OCI-M2 (cell line): ENCODE results near the gene SOAT2.

Source experiments
- DNase-seq: peaks from one replicate; lab custom pipeline; 2025; ENCODE audit not compliant: unreplicated experiment; lab: John Stamatoyannopoulos, UW

Gene SOAT2

DNA sequence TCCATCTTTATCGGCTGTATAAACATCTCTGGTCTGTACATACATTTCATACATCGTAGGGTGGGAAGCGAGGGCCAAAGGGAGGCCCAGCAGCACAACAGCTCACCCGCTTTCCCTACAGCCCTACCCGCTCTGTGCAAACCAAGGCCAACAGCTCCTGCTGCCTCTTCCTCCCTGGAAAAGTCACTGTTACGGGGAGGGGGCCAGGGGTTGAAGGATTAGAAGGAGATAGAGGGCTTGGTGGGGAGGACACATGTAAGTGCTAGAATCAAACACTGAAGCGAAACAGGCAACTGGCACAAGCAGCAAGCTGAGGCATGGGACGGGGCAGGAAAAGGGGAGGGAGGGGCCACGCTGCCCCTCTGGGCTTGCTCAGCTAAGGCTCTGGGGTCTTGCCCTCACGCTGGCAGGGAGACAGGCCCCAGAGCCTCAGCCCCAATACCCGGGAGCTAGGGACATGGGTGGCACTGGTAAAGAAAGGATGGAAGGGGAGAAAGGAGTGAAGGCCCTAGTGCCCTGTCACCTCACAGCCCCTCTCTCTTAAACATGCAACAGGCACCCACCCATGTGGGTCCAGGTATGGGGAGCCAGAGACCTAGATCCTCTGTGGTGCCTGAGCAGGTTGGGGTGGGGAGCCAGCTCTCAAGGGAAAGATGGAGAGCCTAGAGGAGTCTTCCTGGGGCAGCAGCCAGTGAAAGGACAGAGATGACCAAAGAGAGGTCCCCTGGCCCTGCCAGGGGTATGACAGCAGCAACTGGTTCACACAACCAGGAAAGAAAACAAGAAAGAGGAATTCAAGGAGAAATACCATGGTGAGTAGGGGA, 38.5 kb upstream of the SOAT2 start:
- no peak for DNase-seq

DNA sequence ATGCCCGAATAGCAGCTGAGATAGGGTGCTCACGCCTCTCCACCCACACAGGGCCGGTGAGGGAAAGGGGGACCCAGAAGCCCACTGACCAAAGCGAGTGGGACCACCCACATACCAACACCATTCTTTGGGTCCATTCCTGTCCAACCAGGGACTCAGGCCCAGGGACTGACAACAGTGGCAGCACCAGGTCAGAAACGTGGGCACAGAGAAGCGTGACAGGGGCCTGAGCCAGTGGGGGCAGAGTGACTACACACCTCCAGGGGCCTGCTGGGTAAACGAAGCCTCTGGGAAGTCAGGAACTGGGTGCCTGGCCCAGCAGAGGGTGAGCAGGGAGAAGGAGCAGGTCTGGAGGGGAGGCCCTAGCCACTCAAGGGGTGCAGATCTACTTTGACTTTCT, 37.8 kb upstream of the SOAT2 start:
- DNase-seq = no peak

DNA sequence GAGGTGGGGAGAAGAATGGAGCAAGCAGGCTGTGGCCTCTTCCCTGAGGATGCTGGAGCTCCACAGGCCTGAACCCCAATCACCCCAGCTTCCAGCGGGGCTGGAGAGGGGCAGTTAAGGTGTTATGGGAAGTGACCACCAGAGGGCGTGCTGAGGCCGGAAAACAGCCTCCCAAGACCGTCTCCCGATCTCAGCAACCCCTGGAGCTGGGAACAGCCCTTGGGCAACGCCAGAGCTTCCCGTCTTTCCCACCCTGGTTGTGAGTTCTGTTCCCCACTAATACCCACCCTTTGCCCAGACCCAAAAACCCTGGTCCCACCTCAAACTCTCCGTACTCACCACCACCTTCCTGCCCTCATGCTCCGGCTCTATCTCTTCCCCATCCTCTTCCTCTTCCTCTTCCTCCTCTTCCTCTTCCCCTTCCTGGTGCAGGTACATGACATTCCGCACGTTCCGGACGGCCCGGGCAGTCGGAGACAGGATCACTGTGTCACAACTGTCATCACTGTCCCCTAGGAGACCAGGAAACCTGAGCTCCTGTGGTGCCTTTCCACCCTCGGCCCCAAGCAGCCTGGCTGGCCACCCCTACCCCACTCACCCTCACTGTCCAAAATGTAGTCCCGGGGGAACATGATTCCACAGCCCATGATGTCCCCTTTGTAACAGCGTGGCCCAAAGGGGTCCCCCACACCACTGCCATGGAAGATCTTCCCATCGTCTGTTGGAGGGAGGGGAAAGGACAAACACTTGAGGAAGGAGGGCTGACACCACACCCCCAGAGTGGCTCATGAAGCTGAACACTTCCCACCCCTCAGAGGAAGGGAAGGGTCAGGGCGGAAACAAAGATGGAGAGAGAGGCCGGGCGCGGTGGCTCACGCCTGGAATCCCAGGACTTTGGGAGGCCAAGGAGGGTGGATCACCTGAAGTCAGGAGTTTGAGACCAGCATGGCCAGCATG, 37.0 kb upstream of the SOAT2 start:
- DNase-seq = peak; percentile 30

DNA sequence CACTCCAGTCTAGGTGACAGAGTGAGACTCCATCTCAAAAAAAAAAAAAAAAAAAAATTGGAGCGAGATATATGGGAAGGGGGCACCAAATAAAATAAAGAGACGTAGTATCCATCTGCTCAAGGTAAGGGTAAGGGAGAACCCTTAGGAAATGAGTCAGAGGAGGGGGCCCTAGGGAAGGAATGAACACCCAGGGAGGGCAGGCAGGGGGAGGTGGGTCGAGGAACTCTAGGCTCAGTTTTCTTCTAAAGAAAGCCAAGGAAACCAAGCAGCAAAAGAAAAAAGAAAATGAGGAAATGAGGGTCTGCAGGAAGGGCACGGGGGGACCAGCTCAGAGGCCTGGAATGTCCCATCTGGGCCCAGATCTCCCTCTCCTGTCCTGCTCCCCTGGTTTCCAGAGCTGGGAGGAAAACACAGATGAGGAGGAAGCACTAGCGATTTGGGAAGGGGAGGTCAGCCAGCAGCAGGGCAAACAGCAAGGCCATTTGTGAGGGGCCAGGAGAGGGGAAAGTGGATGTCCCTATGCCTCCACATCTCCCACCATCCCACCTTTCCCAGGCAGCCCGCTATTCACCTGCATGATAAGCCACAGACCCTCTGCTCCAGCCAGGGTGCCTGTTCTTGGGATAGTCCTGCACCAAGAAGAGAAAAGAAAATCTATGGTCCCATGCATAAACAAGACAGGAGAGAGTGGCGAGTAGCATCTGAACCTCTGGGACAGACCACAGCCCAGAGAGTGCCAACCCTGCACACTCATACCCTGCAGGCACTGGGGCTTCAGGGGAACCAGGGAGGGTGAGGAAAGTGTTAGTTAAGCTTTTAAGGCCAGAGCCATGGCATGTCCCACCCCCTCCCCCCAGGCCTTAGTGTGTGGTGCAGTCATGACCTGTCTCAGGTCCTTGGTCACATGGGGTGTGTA, 36.0 kb upstream of the SOAT2 start:
- DNase-seq = no peak

DNA sequence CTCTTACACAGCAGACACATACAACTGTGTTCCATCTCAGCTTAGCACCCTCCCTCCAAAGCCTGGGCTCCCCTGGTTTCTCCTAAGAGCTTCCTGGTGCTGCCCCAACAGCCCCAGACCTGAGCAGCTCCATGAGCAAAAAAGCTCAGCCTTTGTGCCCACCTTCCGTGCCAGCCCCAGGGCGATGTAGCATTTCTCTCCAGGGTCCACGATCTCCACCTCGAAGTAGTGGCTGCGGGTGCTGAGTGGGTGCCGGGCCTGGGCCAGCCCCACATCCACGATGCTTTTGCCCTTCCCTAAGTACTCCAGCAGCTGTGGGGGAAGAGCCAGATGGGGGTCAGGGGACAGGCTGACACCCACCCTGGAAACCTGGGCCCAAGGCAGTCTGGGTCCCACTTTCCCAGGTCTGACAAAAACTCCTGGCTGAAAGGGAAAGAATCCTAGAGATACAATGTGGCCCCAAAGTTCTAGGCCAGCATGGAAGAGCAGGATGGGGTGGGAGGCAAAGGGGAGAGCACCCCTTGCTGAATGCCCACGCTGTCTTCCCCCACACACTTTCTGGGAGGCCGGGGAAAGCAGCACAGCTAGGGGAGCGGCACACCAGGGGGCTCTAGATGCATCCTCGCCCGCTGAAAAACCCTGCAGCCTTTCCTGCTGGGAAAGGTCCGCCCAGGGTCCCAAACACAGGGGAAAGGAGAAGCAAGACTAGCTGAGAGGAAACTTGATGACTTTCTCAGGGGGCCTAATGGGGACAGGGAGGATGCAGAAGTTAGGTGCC, 35.1 kb upstream of the SOAT2 start:
- no peak for DNase-seq

DNA sequence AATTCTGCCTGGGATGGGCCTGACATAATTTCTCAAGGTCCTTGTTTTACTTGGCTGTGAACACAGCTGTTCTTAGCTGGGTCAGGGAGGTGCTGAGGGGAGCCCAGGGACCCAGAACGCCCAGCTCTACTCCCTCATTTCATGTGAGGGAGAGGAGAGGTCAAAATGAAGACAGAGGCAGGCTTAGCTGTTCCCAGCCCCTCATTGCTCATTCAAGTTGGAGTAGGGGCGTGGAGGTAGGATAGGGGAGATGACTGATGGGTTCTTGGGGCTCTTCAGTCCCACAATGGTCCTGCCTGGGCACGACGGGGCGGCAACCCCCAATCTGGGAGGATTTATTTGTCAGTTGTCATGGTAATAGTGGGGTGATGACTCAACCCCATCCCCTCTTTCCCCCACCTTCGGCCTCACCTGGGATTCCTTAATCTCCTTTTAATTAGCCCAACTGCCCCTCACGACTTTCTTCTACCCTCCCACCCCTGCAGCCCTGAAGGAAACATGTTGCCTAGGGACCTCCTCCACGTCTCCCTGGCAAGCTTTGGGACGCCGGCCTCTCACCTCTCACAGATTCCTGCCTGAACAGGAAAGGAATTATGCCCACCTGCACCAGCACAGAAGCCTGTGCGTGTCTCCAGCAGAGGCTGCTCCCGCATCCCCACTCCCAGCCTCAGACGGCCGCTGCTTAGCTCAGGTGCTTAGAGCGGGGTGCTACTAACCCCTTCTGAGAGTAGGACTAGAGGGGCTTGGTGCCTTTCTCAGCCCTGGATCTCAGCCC, 34.3 kb upstream of the SOAT2 start:
- no peak for DNase-seq

DNA sequence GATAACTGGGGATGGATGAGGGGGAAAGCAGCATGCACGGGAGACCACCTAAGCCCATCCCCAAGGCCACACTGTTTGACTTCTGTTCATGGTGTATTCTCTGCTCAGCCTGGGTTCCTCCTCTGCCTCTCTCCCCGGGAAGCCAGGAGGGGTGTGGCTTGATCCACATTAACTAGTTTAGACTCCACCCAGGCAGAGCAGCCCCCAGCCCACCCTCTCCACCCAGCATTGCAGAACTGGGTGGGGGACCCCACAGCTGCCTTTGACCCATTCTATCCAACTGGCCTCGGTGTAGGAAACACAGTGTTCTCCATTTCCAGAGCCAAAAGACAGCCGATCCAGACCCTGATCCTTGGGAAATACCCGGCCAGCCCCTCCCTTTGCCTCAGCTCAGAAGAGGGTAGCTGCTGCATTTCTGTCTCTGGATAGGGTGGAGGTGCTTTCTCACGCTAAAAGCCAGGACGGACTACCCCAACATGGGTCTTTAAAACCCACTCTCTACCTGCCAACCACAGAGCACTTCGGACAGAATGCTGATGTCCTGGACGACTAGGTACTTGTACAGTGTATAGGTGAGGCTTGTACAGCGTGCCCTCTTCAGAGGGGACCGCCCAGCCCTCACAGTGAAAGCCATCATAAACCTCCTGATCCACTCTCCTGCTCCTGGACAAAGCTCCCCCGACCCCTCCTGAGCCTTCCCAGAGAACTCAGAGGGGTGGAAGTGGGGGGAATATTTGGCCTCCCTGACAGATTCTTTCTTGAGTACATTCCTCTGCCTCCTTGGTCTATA, 33.5 kb upstream of the SOAT2 start:
- no peak for DNase-seq

DNA sequence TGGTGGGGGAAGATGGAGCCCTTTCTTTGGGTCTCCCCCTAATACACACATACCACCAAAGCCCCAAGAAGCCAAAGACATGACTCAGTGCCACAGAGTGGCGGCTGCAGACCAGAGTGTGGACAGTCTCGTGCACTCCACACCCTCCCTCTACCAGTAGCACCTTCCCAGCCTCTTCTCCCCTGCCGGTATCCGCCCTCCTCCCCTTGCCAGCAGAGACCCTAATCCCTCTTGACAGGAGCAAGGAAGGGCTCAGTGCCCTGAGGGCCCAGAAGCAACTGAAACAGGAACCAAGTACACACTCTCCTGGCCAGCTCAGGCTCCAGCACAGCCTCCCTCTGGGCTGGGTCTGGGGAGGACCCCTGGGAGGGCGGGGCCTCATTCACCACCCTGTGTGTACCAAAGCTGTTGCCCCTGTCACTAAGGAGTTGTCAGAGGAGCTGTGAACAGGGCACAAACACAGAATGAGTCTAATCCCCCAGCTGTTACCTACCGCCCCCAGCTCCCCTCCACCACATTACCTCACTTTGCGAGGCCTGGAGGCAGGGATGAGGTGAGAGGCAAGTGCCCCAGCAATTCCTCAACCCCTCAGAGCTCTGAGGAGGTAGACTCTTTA, 32.3 kb upstream of the SOAT2 start:
- DNase-seq = no peak

DNA sequence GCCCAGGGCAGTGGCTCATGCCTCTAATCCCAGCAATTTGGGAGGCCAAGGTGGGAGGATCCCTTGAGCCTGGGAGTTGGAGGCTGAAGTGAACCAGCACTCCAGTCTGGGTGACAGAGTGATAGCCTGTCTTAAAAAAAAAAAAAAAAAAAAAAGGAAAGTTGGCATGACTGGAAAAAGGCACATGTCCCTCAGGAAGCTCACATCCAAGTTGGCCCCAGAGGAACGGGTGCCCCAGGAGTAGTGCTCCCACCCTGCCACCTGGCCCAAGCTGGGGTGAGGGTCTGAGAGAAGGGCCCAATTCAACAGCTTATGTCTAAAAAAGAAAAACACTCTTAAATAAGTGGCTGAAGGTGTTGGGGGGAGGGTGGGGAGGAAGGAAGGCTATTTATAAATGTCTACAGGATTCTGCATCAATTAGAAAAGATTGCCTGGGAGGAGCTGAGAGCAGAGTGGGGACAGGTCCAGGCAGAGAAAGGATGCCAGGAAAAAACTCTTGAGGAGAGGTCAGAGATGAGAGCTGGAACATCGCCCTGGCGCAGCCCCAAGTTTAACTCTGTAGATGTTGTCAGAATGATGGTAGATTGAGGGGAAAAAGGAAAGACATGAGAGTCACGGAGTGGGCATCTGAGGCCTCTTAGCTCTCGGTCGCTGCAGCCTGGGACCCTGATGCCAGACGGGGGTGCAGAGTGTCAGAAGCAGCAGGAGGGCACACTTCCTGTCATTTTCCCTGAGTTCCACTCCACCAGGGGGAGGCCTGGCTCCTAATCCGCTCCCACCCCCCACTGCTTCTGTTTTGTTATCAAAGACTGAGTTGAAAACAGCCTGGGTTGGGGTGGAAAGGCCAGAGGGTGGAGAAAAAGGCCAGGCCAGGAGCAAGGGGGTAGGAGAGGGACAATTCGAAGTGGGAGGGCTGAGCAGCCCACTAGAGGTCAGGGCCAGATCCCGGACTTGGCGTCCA, 31.4 kb upstream of the SOAT2 start:
- DNase-seq = no peak

DNA sequence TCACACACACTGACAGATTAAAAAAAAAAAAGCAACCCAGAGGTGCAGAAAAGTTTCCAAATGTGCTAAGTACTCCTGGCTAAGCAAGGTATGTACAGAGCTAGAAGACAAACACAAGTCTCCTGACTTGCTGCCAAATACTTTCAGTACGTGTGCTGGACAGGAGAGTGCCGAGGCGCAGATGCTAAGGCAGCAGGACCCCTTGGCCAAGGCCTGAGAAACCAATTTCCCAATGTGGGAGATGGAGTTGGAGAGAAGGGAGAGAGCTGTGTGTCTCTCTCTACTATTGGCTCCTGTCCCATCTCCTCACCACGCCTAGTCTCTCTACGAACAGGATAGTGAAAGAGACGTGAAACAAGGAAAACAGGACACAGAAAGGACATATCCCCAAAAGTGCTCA, 29.4 kb upstream of the SOAT2 start:
- no peak for DNase-seq

DNA sequence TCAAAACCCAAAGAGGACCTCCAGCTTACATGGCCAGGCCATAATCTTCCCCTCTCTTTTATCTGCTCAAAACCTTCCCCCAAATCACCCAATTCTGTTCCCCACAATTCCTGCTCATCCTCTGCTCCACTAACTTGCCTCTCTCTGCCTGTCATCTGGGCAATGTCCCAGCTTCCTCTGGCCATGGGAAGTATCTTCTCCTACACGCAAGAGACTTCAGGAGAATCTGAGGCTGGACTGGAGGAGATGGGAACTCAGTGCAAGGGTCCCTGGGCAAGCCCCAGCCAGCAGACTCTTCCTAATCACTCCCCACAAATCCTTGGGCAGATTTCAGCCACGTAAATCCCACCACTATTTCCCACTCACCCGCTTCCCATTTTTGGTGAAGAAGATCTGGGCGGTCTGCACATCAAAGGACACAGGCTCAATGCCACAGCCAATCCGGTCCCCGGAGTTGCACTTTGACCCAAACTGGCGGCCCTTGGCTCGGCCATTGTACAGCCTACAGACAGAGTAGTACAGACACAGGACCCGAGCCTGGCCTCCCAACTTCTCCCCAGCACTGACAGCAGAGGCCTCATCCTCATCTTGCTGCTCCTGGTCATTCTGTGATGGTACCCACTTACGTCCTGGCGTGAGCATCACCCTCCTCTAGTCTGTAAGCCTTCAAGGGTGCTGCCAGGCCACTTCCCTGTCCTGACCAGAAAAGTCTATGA, 28.8 kb upstream of the SOAT2 start:
- no peak for DNase-seq

DNA sequence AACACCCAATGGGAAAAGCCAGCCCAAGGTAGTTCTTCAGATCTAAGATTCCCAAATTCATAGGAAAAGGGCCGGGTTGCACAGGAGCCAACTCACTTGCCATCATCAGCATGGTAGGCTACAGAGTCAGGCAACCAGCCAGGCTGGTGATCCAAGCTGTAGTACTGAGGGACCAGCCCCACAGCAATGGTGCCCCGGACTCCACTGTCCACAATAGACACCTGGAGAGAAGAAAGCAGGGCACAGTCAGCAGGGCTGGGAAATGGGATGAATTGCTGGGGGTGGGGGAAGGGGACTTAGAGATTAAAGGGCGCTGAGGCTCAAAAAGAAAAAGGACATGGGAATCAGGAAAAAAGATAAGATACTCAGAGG, 28.3 kb upstream of the SOAT2 start:
- DNase-seq = no peak

DNA sequence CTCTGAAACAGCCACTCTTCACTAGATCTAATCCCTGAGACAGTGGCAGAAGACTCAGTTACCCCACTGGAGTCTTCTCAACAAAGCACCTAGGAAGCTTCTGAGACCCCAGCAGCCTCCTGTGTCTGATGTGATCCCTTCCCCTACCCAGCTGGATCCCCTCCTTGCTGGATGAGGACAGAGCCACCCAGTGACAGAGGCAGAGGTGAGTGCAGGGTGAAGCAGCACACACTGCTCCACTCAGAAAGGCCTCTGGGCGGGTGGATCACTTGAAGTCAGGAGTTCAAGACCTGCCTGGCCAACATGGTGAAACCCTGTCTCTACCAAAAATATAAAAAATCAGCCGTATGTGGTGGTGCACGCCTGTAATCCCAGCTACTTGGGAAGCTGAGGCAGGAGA, 26.8 kb upstream of the SOAT2 start:
- DNase-seq = no peak

DNA sequence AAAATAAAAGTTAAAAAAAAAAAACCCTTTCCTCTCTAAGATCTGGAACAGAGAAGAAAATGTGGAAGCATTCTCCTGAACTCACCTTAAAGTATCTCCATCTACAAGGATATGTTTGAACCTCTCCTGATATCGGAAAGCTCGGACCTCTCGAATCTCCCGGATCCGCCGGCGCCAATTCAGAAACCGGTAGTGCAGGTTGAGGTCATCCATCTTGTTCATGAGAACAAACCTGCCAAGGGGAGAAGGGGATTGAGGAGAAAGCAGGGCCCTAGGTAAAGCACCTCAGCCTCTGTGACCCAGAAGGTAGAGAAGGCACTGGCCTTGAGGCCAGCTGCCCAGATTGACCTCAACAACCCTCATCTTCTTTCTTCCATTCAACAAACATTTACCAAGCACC, 26.3 kb upstream of the SOAT2 start:
- no peak for DNase-seq

DNA sequence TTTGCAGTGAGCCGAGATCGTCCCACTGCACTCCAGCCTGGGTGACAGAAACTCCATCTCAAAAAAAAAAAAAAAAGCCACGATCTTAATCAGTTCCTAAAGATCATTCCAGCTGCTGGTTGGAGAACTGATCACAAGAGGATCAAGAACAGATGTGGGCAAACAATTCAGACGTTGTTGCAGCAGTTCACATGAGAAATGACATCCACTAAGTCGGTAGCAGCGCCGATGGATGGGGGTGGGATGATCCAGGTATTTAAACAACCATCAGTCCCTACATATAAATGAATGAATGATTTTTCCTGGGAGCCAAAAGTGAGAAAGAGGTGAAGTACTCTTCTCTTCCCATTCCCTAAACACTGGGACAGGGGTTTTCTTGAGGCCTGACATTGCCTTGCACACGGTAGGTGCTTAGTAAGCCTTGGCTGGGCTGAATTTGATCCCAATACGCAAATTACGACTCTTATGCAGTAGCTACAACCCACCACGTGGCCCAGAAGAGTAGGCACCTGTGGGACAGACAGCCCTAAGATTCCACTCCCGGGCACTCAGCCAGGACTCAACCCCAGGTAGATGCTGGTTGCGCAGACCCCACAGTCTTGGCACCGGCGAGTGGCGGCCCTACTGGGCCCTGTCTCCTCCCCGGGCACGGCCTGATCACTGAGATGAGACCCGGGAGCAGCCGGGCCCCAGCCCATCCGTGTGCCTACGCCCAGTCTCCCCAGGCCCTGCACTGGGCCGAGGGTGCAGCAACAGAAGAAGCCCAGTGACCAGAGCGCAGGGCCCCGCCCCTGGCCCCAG, 24.7 kb upstream of the SOAT2 start:
- no peak for DNase-seq
